Activated CD4-positive, alpha-beta T cell treated with anti-CD3 and anti-CD28 coated beads for 1 hour (primary cell): ENCODE measurements around the gene USP15.
"Not testable (repeated sequence)": the region's sequence is repeated elsewhere in the genome, so short reads cannot be mapped to it uniquely, and the experiment has no call there.

Experiments
- DNase-seq: peaks from one replicate; pipeline ENCODE4 v3.0.0-alpha.2; 2020

The USP15 gene

GRCh38 chr12:62379026-62379722, 119.0 kb downstream of the USP15 start:
- DNase-seq = no peak

- DNase-seq = no peak
Measured at GRCh38 chr12:62379723-62380045, 119.5 kb downstream of the USP15 start.

GRCh38 chr12:62382526-62382925, 122.3 kb downstream of the USP15 start:
- DNase-seq = no peak

- no peak for DNase-seq
Measured at GRCh38 chr12:62396750-62397149, 136.5 kb downstream of the USP15 start.

- no peak for DNase-seq
Measured at GRCh38 chr12:62400135-62400534, 139.9 kb downstream of the USP15 start.

GRCh38 chr12:62401631-62402030, 141.4 kb downstream of the USP15 start:
- no peak for DNase-seq

- no peak for DNase-seq
Measured at GRCh38 chr12:62403031-62403430, 142.8 kb downstream of the USP15 start.

- no peak for DNase-seq
Measured at GRCh38 chr12:62407587-62407986, 147.4 kb downstream of the USP15 start.

- DNase-seq = no peak
Measured at GRCh38 chr12:62409068-62409467, 148.9 kb downstream of the USP15 start.

- DNase-seq = no peak
Measured at GRCh38 chr12:62414180-62414579, 154.0 kb downstream of the USP15 start.

- DNase-seq = no peak
Measured at GRCh38 chr12:62426089-62426488, 165.9 kb downstream of the USP15 start.

GRCh38 chr12:62429457-62429856, 169.3 kb downstream of the USP15 start:
- no peak for DNase-seq

GRCh38 chr12:62434494-62435302, 174.5 kb downstream of the USP15 start:
- no peak for DNase-seq

- DNase-seq = peak; percentile 11
Measured at GRCh38 chr12:62435303-62436163, 175.3 kb downstream of the USP15 start.

- no peak for DNase-seq
Measured at GRCh38 chr12:62436164-62436503, 175.9 kb downstream of the USP15 start.

- DNase-seq = no peak
Measured at GRCh38 chr12:62438098-62438692, 178.0 kb downstream of the USP15 start.

GRCh38 chr12:62446754-62447452, 186.7 kb downstream of the USP15 start:
- DNase-seq = no peak

GRCh38 chr12:62448436-62448835, 188.2 kb downstream of the USP15 start:
- no peak for DNase-seq

GRCh38 chr12:62455429-62455828, 195.2 kb downstream of the USP15 start:
- DNase-seq = not testable (repeated sequence)

GRCh38 chr12:62458626-62459025, 198.4 kb downstream of the USP15 start:
- no peak for DNase-seq

- no peak for DNase-seq
Measured at GRCh38 chr12:62459976-62460375, 199.8 kb downstream of the USP15 start.

- DNase-seq = not testable (repeated sequence)
Measured at GRCh38 chr12:62461171-62461837, 201.1 kb downstream of the USP15 start.
